HG02759 (cell line): ENCODE measurements around the gene KLK7.
"Not testable (repeated sequence)": the region's sequence is repeated elsewhere in the genome, so short reads cannot be mapped to it uniquely, and the experiment has no call there.

ENCODE experiments used
- ATAC-seq: cut with Tn5 transposase; IDR thresholded peaks from one replicate; pipeline ENCODE4 v1.9.1; 2021; ENCODE audit warnings: mild to moderate bottlenecking, moderate library complexity; ENCODE audit not compliant: unreplicated experiment

Gene KLK7

GRCh38 chr19:50978772-50979390 lies 4.8 kb downstream of the KLK7 start:
- no peak for ATAC-seq

GRCh38 chr19:50977626-50978025 lies 6.1 kb downstream of the KLK7 start:
- ATAC-seq: no peak

GRCh38 chr19:50975766-50976165 lies 8.0 kb downstream of the KLK7 start:
- no peak for ATAC-seq

GRCh38 chr19:50974702-50975556 lies 8.8 kb downstream of the KLK7 start:
- no peak for ATAC-seq

GRCh38 chr19:50972795-50973376 lies 10.8 kb downstream of the KLK7 start:
- no peak for ATAC-seq

GRCh38 chr19:50969810-50970209 lies 13.9 kb downstream of the KLK7 start:
- ATAC-seq: not testable (repeated sequence)

- no peak for ATAC-seq
These were observed 14.3 kb downstream of the KLK7 start, which contains the start of gene KLK6 for GRCh38 chr19:50969413-50969760. TSS of gene KLK6 (minus strand) at chr19:50969591. CDS start at chr19:50968104, 1,487 bp downstream.

- no peak for ATAC-seq
These were observed 14.9 kb downstream of the KLK7 start for GRCh38 chr19:50968716-50969412.

GRCh38 chr19:50967929-50968715 lies 15.6 kb downstream of the KLK7 start:
- ATAC-seq: no peak

GRCh38 chr19:50964266-50964665 lies 19.5 kb downstream of the KLK7 start:
- ATAC-seq: no peak

- no peak for ATAC-seq
These were observed 20.3 kb downstream of the KLK7 start for GRCh38 chr19:50963381-50963780.

GRCh38 chr19:50962245-50962644 lies 21.5 kb downstream of the KLK7 start:
- no peak for ATAC-seq

GRCh38 chr19:50959731-50960500 lies 23.8 kb downstream of the KLK7 start:
- ATAC-seq: no peak

GRCh38 chr19:50957587-50957986 lies 26.1 kb downstream of the KLK7 start:
- no peak for ATAC-seq

- ATAC-seq: no peak
These were observed 30.8 kb downstream of the KLK7 start, which contains the start of gene KLK5 for GRCh38 chr19:50952910-50953309. TSS of gene KLK5 (minus strand) at chr19:50953038. CDS start at chr19:50952657, 381 bp downstream.

GRCh38 chr19:50949861-50950260 lies 33.9 kb downstream of the KLK7 start:
- ATAC-seq: no peak

GRCh38 chr19:50947123-50947522 lies 36.6 kb downstream of the KLK7 start:
- no peak for ATAC-seq

- ATAC-seq: no peak
These were observed 38.9 kb downstream of the KLK7 start for GRCh38 chr19:50944795-50945194.

GRCh38 chr19:50943074-50943828 lies 40.5 kb downstream of the KLK7 start:
- ATAC-seq: no peak
